ENCODE measurements around the gene TCAP. TPM values are rescaled to one million over a fixed set of nuclear protein-coding genes. Genes with fewer than 3 reads are reported as not detected.
A peak's percentile ranks its signal among the peaks of the same experiment; 100 is the strongest.

TCAP gene
- total RNA-seq, 1 donor from 2014 or later: 0.60 TPM

DNA sequence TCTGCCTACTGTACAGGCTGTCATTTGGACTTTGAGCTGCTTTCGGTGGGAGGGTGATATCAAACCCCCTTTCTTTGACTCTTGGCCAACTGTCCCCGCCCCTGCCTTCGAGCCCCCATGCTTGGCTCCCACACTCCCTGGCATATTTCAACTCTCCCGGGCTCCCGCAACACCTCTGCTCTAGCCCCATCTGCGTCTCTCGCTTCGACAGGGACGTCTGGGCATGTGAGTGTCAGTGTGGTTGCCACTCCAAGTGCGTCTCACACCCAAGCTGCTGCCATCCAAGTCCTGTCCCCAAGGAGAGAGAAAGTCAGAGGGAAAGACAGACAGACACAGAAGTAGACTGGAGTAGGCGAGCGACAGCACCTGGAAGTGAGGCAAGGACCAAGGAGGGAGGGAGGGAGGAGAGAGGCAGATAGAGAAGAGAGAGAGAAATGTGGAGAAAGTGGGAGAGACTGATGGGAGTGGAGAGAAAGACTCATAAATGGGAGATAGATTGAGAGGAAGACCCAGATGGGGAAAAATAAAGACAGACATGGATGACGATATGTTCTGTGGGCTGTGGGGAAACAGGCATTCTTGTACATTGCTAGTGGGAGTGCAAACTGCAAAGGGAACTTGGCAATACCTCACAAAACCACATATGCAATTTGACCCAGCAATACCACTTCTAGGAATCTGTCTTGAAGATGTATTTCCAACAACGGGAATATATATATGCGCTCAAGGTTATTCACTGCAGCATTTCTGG is 16.4 kb upstream of the TCAP start:
- DNase-seq (ENCODE audit: low read depth in 2 of 2): no peak

DNA sequence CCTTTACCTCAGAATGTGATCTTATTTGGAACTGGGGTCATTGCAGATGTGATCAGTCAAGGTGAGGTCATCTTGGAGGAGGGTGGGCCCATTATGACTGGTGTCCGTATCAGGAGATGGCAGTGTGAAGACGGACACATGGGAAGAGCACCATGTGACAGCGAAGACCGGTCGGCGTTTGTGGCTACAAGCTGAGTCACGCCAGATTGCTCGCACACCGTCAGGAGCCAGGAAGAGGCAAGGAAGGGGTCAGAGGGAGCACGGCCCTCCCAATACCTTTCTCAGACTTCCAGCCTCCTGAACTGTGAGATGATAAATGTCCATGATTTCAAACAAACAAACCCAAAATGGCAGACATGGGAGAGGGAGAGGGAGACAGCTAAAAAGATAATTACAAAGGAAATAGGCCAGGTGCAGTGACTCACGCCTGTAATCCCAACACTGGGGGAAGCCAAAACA is 15.0 kb upstream of the TCAP start:
- peak in 1 of 2 donors; percentile 27 for DNase-seq (ENCODE audit: low read depth in 2 of 2)

DNA sequence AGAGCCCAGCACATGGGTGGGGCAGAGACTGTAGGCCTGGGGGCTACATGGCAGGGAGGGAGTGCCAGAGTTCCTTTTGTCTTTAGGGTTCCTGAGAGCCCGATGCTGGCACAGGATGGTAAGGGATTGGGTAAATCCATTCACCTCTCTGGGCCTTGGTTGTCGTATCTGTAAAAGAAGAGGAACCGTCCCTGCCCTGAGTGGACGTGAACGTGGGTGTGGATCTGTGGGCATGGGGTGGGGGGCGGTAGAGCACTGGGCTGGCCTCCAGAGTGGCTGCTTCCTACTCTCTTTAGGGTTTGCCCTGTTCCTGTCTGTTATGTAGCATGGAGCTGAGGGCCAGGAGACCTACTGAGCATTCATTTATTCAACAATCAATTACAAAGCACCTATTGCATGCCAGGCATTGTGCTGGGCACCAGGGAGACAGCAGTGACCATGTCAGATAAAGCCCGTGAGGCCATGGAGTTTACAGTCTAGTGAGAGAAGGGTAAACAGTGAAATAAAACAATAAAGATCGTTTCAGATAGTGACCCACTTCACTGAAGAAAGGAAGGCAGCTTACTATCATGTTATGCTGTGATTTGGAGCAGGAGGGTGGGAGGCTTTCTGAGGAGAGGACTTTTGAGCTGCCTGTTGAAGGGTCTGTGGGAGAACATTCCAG is 13.1 kb upstream of the TCAP start:
- DNase-seq (ENCODE audit: low read depth in 2 of 2): no peak

DNA sequence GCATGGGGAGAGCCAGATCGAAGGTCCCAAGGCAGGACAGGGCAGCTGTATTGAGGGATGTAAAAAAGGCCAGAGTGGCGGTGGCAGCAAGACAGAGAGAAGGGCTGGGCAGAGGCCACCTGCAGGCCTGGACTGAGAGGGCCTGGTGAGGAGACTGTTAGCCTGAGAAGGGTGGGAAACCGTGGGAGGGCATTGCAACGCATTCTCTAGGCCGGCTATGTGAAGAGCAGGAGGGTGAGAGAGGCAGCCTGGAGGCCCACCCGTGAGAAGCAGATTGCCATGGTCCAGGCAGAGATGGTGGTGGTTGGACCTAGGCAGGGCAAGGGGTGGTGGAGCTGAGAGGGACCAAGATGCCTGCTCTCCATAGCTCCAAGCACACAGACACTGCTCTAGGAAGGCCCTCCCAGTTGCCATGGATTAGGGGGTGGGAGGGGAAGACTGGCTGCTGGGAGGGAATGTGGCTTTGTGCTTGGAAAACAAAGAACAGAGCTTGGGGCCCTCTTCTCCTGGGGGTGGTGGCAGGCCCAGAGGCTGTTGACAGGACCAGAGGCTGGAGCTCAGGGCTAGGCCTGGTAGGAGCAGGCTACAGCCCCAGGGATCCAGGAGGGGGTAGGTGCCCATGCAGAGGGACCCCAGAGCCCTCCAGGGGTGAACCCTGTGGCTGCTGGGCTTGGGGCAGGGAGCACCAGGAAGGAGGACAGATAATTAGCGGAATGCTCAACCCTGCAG is 12.4 kb upstream of the TCAP start:
- DNase-seq (ENCODE audit: low read depth in 2 of 2): no peak

DNA sequence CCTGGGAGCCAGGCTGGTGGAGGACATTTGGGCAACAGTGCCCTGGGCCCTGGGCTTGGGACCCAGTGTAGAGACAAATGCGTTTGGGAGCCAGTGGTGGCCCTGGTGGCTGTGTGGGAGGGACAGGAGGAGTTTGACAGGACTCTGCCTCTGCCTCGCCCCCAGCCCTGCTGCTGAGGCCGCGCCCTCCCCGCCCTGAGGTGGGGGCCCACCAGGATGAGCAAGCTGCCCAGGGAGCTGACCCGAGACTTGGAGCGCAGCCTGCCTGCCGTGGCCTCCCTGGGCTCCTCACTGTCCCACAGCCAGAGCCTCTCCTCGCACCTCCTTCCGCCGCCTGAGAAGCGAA is 11.9 kb upstream of the TCAP start:
- DNase-seq (ENCODE audit: low read depth in 2 of 2): no peak

DNA sequence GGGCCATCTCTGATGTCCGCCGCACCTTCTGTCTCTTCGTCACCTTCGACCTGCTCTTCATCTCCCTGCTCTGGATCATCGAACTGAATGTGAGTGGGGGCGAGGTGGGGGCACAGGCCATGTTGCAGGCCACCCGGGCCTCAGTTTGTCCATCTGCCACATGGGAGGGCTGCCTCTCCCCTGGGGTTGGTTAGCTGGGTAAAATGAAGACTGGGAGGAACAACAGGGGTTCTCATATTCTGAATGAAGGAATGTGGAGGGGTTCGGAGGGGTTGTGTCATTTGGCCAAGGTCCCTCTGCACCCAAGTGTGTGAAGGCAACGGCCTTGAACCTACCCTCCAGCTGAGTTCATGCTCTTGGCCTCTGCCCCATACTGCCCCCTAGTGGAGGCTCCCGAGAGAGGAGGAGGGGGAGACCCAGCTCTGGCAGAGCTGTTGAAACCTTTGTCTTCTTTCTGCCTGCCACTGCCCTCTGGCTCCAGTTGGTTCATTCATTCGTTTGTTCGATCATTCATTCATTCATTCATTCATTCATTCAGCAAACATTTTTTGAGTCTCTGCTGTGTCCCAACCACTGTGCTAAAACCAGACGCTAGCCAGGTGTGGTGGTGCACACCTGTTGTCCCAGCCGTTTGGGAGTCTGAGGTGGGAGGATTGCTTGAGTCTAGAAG is 11.4 kb upstream of the TCAP start:
- peak; percentile 53 to 63 for DNase-seq (ENCODE audit: low read depth in 2 of 2)

DNA sequence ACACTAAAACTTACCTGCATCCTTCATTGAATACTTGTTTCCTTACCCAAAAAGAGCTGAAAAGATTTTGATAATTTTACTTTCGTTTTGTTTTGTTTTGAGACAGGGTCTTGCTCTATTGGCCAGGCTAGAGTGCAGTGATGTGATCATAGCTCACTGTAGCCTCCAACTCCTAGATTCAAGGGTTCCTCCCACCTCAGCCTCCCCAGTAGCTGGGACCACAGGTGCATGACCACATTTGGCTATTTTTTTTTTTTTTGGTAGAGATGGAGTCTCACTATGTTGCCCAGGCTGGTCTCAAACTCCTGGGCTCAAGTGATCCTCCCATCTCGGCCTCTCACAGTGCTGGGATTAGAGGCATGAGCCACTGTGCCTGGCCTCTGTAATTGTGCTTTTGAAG is 10.0 kb upstream of the TCAP start:
- DNase-seq (ENCODE audit: low read depth in 2 of 2): no peak

DNA sequence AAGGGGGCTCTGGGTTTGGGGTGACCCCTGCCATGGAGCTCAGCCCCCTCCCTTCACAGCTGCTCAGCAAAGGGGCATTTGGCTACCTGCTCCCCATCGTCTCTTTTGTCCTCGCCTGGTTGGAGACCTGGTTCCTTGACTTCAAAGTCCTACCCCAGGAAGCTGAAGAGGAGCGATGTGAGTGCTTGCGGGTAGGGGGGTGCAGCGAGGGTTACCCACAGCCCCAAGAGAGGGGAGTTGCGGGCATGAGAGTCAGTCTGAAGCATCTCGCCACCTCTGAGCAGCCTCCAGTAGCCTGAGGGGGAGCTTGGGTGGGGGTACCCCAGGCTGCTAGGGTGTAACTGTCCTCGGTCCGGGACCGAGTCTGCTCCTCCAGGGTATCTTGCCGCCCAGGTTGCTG is 6.8 kb upstream of the TCAP start:
- no peak for DNase-seq (ENCODE audit: low read depth in 2 of 2)

DNA sequence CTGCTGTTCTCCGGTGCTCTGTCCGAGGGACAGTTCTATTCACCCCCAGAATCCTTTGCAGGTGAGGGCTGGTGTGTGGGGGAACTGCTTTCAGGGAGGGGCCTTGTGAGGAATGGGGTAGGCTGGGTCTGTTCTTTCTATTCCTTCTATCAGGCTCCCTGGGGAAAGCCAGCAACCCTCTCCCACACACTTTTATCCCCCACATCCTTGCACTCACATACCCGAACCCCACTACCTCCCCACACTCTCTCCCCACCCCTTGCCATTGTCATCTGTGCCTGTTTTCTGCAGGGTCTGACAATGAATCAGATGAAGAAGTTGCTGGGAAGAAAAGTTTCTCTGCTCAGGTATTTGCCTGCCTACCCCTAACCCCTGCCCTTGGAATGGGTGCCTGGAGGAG is 6.4 kb upstream of the TCAP start:
- no peak for DNase-seq (ENCODE audit: low read depth in 2 of 2)

DNA sequence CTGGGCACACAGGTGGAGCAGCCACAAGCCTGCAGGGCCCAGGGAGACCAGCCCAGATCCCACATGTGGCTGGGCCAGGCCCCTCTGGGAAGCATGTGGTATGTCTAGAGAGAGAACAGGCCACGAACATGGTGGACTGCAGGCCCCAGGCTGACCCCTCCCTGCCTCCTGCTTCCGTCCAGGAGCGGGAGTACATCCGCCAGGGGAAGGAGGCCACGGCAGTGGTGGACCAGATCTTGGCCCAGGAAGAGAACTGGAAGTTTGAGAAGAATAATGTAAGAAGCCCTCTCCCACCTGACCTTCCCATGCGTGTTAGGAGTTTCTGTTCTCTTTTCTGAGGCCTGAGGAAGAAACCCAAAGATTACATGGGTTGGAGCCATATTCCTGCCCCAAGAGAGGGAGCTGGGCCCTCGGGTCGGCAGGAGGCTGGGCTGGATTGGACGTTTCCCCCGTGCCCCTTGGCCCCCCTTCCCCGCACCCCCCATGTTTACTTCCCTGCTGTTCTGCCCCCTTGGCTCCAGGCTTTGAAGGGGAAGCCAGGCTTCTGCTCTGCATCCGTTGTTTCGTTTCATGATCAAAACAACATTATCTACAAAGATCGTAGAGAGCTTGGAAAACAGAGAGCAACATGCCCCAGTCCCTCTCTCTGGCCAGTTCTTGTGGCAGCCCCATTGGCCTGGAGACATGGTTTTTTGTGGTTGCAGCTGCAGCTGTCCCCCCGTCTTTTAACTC is 5.7 kb upstream of the TCAP start:
- peak; percentile 78 to 92 for DNase-seq (ENCODE audit: low read depth in 2 of 2)

DNA sequence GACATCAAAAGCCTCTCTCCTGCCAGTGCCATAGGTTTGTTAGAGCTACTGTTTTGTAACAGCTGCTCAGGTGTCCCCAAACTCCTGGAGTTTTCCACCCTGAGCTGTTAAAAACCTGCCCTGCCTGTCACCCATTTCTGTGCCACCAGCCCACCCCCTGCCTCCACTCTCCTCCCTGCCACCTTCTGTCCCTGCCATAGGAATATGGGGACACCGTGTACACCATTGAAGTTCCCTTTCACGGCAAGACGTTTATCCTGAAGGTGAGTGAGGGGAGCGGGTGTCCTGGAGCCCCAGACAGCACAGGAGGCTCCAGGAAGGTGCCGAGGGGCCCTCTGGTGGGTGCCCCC is 5.2 kb upstream of the TCAP start:
- no peak for DNase-seq (ENCODE audit: low read depth in 2 of 2)

DNA sequence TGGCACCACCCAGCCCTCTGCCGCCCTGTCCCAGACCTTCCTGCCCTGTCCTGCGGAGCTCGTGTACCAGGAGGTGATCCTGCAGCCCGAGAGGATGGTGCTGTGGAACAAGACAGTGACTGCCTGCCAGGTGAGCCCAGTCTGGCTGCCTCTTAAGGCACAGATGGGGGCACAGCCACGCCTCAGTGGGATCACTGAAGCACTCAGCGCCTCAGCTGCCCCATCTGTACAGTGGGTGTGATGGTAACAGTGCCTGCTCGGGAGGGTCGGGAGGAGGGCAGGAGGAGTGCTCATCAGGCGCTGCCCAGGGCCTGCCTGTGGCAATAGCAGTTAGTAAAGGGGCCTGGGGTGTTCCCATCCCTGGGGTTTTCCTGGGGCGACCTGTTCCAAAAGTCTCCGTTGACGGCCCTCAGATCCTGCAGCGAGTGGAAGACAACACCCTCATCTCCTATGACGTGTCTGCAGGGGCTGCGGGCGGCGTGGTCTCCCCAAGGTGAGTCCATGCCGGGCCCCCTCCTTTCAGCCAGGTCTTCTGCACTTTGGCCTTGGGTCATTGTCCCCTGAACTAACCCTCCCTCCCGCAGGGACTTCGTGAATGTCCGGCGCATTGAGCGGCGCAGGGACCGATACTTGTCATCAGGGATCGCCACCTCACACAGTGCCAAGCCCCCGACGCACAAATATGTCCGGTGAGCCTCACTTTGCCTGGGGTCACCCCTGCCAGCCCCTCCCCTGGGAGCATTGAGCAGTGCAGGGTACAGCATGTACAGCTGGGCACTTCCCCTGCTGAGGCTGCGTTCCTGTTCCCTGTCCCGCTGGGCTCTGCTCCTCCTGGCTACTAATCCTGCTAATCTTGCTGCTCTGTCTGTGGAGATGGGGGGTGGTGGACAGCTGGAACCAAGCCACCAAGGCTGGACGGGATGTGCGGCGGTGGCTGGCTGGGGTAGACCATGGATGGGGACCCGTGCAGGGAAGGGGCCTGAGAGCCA is 4.5 kb upstream of the TCAP start:
- DNase-seq (ENCODE audit: low read depth in 2 of 2): peak; percentile 10 to 42

DNA sequence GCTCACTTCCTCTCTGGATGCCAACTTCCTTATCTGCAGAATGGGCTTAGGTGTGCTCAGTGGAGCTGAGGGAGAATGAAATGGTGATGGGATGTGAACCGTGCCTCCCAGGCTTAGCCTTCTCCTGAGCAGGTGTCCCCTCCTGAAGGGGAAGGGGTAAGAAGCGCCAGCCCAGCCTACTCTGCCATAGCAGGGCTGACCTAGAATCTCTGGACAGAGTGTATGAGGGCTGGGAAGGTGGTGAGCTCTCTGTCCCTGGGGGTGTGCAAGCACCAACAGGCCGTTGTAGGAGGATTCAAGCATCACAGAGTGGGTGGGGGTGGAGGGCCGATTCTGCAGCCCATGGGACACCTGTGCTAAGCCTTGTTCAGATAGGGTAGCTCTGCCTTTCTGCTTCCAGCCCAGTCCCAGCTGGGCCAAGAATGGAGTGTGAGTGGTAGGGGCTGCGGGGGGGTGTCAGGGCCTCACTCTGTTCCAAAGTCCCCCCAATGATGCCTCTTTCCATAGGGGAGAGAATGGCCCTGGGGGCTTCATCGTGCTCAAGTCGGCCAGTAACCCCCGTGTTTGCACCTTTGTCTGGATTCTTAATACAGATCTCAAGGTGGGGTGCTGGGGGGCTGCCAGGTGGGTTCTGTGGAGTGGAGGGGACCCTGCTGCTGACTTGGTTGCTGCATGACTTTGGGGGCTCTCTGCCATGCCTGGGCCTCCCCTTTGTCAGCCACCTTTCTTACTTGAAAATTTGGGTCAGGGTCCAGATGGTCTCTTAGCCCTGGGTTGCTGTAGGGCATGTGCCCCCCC is 3.2 kb upstream of the TCAP start:
- no peak for DNase-seq (ENCODE audit: low read depth in 2 of 2)

DNA sequence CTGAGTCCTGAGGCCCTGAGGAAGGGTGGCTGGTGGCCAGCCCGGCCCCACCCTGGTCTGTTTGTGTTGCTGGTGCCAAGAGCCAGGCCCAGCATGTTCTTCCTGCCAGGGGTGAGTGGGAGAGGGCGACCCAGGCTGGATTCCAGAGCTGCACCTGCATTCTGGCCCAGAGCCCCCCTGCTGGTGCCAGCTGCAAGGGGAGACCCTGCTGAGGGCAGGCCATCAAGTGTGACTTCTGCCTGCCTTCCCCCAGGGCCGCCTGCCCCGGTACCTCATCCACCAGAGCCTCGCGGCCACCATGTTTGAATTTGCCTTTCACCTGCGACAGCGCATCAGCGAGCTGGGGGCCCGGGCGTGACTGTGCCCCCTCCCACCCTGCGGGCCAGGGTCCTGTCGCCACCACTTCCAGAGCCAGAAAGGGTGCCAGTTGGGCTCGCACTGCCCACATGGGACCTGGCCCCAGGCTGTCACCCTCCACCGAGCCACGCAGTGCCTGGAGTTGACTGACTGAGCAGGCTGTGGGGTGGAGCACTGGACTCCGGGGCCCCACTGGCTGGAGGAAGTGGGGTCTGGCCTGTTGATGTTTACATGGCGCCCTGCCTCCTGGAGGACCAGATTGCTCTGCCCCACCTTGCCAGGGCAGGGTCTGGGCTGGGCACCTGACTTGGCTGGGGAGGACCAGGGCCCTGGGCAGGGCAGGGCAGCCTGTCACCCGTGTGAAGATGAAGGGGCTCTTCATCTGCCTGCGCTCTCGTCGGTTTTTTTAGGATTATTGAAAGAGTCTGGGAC is 2.4 kb upstream of the TCAP start:
- DNase-seq (ENCODE audit: low read depth in 2 of 2): peak in 1 of 2 donors; percentile 43

DNA sequence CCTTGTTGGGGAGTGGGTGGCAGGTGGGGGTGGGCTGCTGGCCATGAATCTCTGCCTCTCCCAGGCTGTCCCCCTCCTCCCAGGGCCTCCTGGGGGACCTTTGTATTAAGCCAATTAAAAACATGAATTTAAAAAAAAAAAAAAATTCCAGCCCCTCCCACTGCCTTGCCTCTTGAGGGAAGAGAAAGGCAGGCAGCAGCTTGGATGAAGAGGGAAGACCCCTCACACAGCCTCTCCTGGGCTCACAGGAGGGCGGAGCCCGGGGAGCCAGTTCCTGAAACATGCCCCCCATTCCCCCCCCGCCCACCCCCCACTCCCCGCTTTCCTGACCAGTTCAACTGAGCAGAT is 1.8 kb upstream of the TCAP start:
- DNase-seq (ENCODE audit: low read depth in 2 of 2): no peak

DNA sequence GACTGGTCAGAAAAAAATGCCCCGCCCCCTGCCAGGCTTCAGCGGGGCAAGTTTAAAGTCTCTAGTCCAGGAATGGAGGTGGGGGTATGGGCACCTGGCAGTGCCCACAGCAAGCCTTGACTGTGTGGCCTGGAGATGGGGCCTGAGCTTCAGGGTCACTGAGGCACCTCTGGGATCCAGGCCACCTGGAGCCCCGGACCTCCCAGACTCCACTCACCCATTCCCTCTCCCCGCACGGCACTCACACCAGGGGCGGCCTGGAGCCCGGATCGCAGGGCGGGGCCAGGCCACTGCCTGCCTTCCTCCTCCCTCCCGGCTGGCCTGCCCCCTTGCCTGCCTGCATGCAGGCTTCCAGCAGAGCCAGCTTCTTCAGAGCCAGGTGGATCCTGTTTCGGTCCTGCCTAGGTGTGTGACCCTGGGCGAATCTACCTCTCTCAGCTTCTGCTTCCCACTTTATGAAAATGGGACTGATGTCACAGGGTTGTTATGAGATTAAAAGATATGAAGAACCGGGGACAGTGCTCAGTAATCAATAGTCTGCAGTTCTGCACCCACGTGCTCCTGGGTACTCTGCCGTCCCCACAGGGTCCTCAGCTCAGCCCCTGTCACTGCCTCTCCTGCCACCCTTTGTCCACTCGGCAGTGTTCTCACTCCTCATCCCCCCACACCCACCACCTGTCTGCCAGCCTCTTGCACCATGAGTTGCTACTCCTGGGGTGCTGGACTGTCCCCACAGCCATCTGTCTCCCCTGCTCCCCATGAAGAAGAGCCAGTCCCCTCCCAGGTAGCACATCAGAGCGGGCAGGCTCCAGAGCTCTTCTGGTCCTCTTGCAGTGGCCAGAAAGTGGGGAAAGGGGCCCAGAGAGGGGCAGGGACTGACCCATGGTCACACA is 1.2 kb upstream of the TCAP start:
- DNase-seq (ENCODE audit: low read depth in 2 of 2): peak; percentile 24 to 62

DNA sequence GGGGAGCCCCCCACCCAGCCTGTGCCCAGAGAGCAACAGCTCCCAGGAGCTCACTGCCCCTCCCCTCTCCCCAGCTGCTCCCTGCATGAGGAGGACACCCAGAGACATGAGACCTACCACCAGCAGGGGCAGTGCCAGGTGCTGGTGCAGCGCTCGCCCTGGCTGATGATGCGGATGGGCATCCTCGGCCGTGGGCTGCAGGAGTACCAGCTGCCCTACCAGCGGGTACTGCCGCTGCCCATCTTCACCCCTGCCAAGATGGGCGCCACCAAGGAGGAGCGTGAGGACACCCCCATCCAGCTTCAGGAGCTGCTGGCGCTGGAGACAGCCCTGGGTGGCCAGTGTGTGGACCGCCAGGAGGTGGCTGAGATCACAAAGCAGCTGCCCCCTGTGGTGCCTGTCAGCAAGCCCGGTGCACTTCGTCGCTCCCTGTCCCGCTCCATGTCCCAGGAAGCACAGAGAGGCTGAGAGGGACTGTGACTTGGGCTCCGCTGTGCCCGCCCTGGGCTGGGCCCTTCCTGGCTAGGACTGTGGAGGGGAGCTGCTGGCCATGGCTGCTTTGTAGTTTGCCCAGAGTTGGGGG is 584 bp downstream of the TCAP start:
- no peak for DNase-seq (ENCODE audit: low read depth in 2 of 2)
